Measurements from ENCODE around the gene ABCC3.
A peak's percentile ranks its signal among the peaks of the same experiment; 100 is the strongest.
"Not testable (repeated sequence)": the region's sequence is repeated elsewhere in the genome, so short reads cannot be mapped to it uniquely, and the experiment has no call there.

Gene ABCC3

DNA sequence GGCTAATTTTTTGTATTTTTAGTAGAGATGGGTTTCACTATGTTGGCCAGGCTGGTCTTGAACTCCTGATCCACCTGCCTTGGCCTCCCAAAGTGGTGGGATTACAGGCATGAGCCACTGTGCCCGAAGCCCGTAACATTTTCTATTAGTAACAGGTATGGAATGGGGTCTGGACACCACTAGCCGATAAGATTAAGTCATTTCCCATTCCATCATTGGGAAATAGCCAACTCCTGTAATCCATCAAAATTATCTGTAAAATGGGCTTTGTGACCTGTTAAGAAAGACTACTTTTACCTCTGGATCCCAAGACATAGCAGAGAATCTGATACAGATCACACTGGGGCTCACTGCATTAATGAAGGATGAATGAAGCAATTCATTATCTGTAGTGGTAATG, 80.8 kb downstream of the ABCC3 start:
- Mint-ChIP-seq H3K27ac (no peak overlapping the region), H3K4me1 (peaks cover 4% of the 10 kb centered on the region), H3K9me3 (no peaks in the 10 kb centered on the region), H3K27me3 (no peaks in the 10 kb centered on the region), H3K36me3 (ENCODE audit: low read depth) (peaks cover 2% of the 10 kb centered on the region), H3K4me3 (no peak overlapping the region)
- DNase-seq: no peak
- ATAC-seq: no peak

DNA sequence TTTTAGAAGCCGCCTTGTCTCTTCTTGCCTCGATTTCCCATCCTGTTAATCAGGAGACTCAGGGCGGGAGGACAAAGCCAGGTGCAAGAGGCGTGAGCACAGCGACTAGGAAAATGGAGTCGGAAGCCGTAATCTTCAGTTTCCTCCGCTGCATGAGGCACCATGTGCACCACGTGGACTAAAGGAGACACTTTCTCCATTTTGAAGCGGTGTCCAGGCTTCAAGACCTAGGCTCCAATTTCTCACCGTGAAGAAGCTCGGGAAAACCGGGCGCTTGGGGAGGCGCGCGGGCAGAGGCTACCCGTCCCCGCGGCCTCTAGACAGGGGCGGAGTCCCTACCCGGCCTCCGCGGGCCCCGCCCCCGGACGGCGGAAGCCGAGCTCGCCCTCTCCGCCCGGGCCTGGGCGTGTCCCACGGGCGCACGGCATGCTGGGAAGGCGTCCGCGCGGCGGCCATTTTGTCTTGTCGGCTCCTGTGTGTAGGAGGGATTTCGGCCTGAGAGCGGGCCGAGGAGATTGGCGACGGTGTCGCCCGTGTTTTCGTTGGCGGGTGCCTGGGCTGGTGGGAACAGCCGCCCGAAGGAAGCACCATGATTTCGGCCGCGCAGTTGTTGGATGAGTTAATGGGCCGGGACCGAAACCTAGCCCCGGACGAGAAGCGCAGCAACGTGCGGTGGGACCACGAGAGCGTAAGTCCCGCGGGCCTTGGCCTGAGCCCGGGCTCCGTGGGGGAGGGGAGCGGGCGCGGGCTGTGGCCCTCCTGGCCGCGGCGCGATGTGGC, 84.7 kb downstream of the ABCC3 start, which contains the start of gene LUC7L3:
LUC7L3 (plus strand) TSS at position 460 of the 780 bp plus-strand sequence; CDS start at position 590, 130 bp downstream.
- peak within 1 kb of the TSS; percentile 99 for H3K27ac Mint-ChIP-seq
- peak; percentile 97 for ATAC-seq
- H3K4me3 Mint-ChIP-seq: peak within 1 kb of the TSS; percentile 88

DNA sequence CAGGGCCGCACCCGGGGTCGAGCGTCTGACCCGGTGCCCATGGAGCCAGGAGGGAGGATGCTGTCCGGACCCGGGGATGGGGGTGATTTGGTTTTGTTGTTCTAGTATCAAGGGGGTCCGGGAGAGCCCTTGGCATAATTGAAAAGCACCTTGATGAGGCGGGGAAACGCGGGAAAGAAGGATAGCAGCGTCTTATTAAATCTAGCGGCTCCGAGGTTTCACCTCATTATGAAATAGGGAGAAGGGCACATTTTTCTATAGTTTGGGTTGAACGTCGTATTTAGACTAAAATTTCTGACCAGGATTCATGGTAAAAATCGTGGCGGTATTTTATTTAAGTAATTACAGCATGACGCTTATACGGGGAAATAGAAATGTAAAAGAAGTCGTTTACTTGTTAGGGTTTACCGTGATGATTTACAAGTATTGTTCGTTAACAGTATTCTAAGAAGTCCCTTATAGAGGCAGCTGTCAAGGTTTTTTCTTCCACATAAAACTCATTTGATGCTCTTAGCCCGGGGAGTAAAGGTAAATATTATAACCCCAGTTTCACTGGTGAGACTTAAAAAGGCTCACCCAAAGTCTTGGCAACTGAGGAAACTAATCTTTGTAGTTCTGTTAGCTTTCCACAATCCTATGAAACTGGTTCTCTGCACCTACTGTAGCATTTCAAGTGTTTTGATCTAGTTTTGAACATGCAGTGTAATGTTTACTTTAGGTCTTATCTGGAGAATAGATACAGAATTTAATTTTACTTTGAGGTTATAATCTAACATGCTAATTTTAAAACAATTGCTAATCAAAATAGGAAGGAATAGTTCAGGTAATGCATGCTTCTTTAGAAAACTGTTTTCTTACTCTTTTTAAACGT, 85.5 kb downstream of the ABCC3 start:
- H3K36me3 Mint-ChIP-seq (ENCODE audit: low read depth): peaks cover 24% of the 10 kb centered on the region
- DNase-seq (no peak), ATAC-seq (no peak)
- H3K9me3 Mint-ChIP-seq: no peaks in the 10 kb centered on the region
- peak overlapping the region; percentile 88 for H3K4me3 Mint-ChIP-seq
- peaks cover 37% of the 10 kb centered on the region for H3K4me1 Mint-ChIP-seq
- peak overlapping the region; percentile 99 for H3K27ac Mint-ChIP-seq
- no peaks in the 10 kb centered on the region for H3K27me3 Mint-ChIP-seq

More for the DNA sequence above, 84.7 kb downstream of the ABCC3 start, which contains the start of gene LUC7L3:
- peak; percentile 94 for DNase-seq
- H3K9me3 Mint-ChIP-seq: no peaks in the 10 kb centered on the region
- H3K4me1 Mint-ChIP-seq: peaks cover 32% of the 10 kb centered on the region
- H3K36me3 Mint-ChIP-seq (ENCODE audit: low read depth): peaks cover 21% of the 10 kb centered on the region
- H3K27me3 Mint-ChIP-seq: no peaks in the 10 kb centered on the region

DNA sequence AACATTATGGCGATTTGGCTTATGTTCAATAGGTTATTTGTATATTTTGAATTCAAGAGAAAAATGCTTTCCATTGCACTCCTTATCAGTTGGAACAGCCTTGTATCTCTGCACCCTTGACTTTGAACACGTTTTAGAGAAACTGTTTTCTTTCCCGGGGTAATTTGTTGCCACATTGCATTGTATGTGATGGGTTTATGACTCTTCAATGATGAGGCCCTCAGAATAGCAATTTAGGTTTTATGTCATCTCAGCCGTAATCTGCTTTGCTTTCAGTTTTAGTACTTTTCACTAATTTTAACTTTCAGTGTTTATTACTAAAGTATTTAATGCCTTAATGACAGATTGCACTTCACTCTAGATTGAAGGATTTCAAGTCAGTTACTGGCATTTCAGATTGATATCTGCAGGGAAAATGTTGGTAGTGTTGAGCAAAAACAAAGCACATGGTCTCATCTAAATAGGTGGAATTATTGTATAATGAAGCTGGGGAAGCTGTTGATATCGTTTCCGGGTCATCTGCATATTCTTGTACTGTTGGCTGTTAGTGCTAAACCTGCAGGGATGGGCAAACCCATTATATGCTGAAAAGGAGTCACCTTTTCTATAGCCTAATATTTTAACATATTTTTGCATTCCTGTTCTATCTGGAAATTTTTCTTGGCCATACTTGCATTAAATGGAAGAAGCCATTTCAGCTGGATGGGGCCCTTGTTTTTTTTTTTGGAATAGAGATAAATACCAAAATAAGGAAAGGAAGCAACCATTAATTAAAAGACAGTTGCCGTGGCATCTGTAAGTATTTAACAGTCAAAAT, 86.7 kb downstream of the ABCC3 start:
- H3K27ac Mint-ChIP-seq: peak overlapping the region; percentile 99
- H3K36me3 Mint-ChIP-seq (ENCODE audit: low read depth): peaks cover 26% of the 10 kb centered on the region
- peaks cover 46% of the 10 kb centered on the region for H3K4me1 Mint-ChIP-seq
- ATAC-seq (peak; percentile 17), DNase-seq (no peak)
- no peaks in the 10 kb centered on the region for H3K9me3 Mint-ChIP-seq
- H3K27me3 Mint-ChIP-seq: no peaks in the 10 kb centered on the region
- H3K4me3 Mint-ChIP-seq: peak overlapping the region; percentile 88

DNA sequence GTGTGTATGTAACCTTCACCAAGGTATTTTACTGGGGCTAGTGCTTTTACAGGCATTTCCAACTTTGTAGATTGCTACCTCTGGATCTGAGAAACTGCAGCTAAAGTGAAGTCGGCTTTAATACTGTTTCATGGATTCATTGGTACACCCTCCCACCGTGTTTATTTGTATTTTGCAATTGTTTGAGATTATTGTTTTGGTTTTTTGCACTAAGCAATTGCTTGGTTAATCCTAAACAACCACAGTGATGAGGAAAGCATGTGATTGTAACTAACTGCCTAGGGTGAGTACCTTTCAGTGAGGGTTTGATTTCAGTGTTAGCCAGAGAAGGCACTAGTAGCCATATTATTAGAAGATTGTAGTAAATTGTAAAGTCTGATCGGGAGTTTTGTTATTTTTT, 88.1 kb downstream of the ABCC3 start:
- no peak for DNase-seq
- H3K4me1 Mint-ChIP-seq: peaks cover 56% of the 10 kb centered on the region

DNA sequence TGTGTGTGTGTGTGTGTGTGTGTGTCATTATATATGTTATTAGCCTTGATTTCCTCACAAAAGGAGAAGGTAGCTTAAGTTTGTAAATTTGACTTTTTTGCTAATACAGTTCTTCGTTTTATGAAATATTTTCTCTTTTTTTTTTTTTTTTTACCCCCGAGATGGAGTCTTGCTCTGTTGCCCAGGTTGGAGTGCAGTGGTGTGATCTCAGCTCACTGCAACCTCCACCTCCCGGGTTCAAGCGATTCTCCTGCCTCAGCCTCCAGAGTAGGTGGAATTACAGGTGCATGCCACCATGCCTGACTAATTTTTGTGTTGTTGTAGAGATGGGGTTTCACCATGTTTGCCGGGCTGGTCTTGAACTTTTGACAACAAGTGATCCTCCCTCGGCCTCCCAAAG, 89.9 kb downstream of the ABCC3 start:
- H3K4me3 Mint-ChIP-seq, H3K27me3 Mint-ChIP-seq, ATAC-seq, DNase-seq, H3K9me3 Mint-ChIP-seq, H3K27ac Mint-ChIP-seq: not testable (repeated sequence)
- Mint-ChIP-seq H3K36me3 (ENCODE audit: low read depth) (peaks cover 33% of the 10 kb centered on the region), H3K4me1 (peaks cover 68% of the 10 kb centered on the region)

More for the DNA sequence above, 88.1 kb downstream of the ABCC3 start:
- H3K27me3 Mint-ChIP-seq: no peaks in the 10 kb centered on the region
- peak overlapping the region; percentile 88 for H3K4me3 Mint-ChIP-seq
- H3K27ac Mint-ChIP-seq: peak overlapping the region; percentile 55
- no peak for ATAC-seq
- peaks cover 30% of the 10 kb centered on the region for H3K36me3 Mint-ChIP-seq (ENCODE audit: low read depth)
- H3K9me3 Mint-ChIP-seq: no peaks in the 10 kb centered on the region

DNA sequence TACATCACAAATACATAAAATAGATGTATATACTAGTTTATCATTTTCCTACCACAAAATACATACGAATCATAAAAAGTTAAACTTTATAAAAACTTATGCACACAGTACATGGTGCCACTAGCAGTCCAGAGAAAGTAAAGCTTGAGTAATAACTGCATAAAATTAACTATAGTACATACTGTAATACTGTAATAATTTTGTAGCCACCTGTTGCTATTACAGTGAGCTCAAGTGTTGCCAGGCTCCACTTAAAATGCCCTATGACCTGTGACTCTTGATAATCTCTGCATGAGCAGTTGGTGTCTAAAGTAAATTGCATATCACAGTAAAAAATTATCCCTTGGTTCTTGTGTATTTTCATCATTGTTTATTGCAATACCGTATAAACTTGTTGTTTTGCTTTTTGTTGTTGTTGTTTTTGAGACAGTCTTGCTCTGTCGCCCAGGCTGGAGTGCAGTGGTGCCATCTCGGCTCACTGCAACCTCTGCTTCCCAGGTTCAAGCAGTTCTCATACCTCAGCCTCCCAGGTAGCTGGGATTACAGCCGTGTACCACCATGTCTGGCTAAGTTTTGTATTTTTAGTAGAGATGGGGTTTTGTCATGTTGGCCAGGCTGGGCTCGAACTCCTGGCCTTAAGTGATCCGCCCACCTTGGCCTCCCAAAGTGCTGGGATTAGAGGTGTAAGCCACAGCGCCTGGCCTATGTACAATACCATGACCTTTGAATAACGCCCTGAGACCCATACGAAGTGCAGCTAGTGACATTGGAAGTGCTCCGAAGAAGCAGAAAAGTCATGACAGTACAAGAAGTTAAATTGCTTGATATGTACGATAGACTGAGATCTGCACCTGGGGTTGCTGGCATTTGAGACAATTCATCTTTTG, 91.3 kb downstream of the ABCC3 start:
- H3K4me3 Mint-ChIP-seq: no peak overlapping the region
- no peak for DNase-seq
- H3K27me3 Mint-ChIP-seq: no peaks in the 10 kb centered on the region
- H3K36me3 Mint-ChIP-seq (ENCODE audit: low read depth): peaks cover 25% of the 10 kb centered on the region
- ATAC-seq: no peak
- no peaks in the 10 kb centered on the region for H3K9me3 Mint-ChIP-seq
- H3K4me1 Mint-ChIP-seq: peaks cover 72% of the 10 kb centered on the region
- H3K27ac Mint-ChIP-seq: peak overlapping the region; percentile 26

DNA sequence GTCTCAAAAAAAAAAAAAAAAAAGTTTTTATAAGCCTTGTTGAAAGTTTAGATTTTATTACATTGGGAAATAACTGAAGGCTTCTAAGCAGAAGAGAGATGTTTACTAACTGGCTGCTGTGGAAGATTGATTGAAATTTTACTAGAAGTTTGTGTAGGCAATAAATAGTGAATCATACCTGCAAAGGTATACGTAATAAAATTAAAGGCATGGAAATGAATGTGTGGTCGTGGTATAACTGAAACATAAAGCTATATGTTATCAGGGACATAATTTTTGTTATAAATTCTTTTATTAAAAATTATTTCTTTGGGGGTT, 93.4 kb downstream of the ABCC3 start:
- Mint-ChIP-seq H3K36me3 (ENCODE audit: low read depth) (peaks cover 22% of the 10 kb centered on the region), H3K4me3 (no peak overlapping the region), H3K27me3 (no peaks in the 10 kb centered on the region), H3K9me3 (no peaks in the 10 kb centered on the region), H3K4me1 (peaks cover 72% of the 10 kb centered on the region), H3K27ac (no peak overlapping the region)
- ATAC-seq (no peak), DNase-seq (no peak)

DNA sequence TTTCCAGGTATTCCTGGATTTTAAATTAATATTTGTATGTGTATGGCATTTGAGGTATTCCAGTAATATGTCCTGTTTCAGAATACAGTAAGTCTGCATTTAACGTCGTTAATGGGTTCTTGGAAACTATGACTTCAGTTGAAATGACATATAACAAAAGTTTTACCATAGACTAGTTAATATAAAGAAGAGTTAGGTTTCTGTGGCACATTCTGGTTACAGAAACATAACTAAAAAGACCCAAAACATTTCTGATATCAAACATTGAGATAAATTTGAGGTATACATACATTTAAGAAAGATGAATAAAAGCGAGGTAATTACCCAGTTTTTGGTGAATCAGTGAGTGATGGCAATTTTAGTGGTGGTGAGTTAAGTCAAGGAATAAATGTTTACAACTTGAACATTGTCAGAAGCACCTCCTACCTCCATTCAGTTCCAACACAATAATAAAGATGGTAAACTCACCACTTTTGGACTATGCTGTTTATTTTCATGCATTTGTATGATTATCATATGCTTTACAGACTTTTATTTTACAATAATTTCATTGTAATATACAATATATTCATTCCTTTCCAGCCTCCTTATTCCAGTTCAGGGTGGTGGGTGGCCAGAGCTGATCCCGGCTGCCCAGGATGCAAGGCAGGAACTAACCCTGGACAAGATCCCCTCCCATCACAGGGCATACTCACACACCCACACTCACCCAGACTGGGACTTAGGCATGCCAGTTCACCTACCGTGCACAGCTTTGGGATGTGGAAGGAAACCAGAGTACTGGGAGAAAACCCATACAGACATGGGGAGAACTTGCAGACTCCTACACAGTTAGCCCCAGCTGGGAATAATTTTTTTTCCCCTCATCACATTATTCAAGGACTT, 94.4 kb downstream of the ABCC3 start:
- peak overlapping the region; percentile 60 for H3K27ac Mint-ChIP-seq
- H3K36me3 Mint-ChIP-seq (ENCODE audit: low read depth): peaks cover 22% of the 10 kb centered on the region
- no peaks in the 10 kb centered on the region for H3K9me3 Mint-ChIP-seq
- H3K27me3 Mint-ChIP-seq: no peaks in the 10 kb centered on the region
- no peak for DNase-seq
- ATAC-seq: peak; percentile 34
- H3K4me1 Mint-ChIP-seq: peaks cover 64% of the 10 kb centered on the region
- H3K4me3 Mint-ChIP-seq: no peak overlapping the region

DNA sequence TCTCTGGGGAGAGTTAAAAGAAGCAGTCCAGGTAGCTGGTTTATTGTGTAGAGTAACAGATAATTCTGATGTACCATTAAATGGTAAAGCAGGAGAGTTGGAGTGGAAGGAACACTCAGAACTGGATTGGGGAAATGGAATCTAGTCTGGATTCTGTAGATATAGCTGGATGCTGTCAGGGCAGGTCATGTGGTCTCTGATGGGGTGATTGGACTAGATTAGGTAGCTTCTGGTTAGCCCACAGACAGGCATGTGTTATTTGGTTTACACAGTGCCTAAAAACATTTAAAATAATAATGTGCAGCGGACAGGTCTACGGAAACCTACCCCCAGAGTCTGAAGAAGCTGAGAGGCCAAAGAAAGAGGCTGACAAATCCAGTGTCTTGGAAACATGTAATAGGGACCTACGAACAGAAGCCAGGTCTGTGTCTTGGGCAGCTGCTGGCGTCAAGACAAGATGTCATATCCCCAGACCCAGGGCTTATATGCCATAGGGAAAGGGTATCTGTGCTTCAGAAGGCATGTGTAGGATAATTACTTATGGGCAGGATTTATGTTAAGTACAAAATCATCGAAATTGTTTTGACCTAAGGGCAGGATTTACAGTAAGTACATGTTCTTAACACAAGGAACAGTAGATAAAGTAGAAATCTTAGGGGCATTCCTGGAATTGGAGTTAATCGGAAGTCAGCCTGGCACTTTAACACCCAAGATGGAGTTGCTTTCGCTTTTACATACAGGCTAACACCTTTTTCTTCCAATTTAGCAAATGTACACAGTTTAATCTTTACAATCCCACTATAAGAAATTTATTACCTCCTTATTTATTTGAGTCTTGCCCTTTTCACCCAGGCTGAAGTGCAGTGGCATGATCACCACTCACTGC, 97.1 kb downstream of the ABCC3 start:
- no peak overlapping the region for H3K4me3 Mint-ChIP-seq
- H3K4me1 Mint-ChIP-seq: peaks cover 64% of the 10 kb centered on the region
- peaks cover 24% of the 10 kb centered on the region for H3K36me3 Mint-ChIP-seq (ENCODE audit: low read depth)
- H3K9me3 Mint-ChIP-seq: no peaks in the 10 kb centered on the region
- H3K27ac Mint-ChIP-seq: peak overlapping the region; percentile 40
- ATAC-seq: no peak
- DNase-seq: no peak
- H3K27me3 Mint-ChIP-seq: no peaks in the 10 kb centered on the region

DNA sequence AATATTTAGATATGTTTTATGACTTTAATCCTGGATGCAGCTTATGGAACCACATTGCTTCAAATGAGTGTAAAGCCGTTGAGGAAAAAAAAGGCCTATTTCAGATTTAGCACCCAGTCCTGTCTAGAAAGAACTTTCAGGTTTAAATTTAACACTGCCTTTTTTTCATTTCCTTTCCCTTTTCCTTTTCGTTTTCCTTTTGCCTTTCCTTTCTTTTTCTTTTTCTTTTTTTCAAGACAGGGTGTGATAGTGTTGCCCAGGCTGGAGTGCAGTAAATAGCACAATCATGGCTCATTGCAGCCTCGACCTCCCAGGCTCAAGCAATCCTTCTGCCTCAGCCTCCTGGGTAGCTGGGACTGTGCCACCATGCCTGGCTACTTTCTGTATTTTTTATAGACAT, 100.6 kb downstream of the ABCC3 start:
- no peak for ATAC-seq
- Mint-ChIP-seq H3K27me3 (no peaks in the 10 kb centered on the region), H3K4me3 (no peak overlapping the region), H3K9me3 (no peaks in the 10 kb centered on the region), H3K36me3 (ENCODE audit: low read depth) (peaks cover 42% of the 10 kb centered on the region), H3K27ac (no peak overlapping the region), H3K4me1 (peaks cover 61% of the 10 kb centered on the region)
- no peak for DNase-seq

DNA sequence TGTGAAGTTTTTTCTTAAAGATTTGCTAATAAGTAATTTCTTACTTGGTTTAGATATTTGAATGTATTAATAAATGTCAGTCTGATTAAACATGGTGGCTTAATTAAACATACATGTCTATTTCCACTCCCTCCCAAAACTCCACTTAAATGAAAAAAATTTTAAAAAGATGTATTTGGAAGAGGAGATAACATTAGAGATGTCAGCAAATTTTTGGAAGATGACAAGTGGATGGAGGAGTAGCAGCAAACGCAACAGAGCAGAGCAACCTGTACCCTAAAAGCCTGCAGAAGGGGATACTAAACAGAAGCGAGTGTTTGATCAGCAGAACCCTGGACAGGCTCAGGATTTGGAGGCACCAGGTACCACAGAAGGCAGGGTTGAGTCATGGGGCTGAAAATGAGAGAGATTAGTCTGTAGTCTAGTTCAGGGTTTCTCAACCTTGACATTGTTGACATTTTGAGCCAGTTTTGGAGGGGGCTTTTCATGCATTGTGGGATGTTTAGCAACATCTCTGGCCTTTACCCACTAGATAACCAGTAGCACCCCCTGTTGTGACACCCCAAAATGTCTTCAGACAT, 102.5 kb downstream of the ABCC3 start:
- Mint-ChIP-seq H3K9me3 (no peaks in the 10 kb centered on the region), H3K4me1 (peaks cover 48% of the 10 kb centered on the region), H3K36me3 (ENCODE audit: low read depth) (peaks cover 53% of the 10 kb centered on the region), H3K4me3 (no peak overlapping the region), H3K27me3 (no peaks in the 10 kb centered on the region), H3K27ac (peak overlapping the region; percentile 74)
- no peak for DNase-seq
- ATAC-seq: peak; percentile 86
